Measurements from ENCODE around the gene TJAP1. TPM values are rescaled to one million over a fixed set of nuclear protein-coding genes. Genes with fewer than 3 reads are reported as not detected.

Gene TJAP1
- total RNA-seq (2014; rRNA removed; shearing (Covaris generic)): 7.8 and 12.4 TPM in 2 replicates

DNA sequence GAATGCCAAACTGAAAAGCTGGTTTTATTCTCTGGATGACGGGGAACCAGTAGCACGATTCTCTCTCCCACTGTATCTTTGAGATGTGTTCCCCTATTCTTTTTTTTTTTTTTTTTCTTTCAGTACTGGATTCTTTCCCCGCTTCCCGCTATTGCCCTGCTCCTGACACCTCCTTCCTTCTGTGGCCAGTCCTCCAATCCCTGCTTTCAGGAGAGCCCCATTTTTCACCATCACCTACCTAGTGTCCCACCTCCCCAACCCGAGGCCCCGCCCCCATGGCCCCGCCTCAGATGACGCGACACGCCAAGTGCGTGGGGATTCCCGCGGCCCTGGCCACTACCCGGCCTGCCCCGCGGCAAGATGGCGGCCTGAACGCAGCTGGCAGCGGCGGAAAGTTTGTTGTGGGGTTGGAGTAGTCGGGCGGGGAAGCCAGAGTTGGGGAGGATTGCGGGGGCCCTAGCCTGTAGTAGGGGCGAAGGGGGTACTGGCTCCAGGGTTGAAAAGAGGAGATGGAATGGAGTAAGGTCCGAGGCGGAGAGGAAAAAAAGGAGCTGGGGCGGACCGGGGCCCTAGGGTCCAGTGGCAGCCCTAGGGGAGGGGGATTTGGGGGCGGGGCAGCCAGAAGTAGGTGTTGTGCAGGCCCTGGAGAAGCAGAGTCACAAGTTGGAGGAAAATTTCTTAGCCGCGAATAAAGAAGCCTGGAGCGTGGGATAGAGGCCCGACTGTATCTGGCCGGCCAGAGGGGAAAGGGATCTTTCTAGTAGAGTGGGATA is at the start of gene TJAP1:
Gene TJAP1, plus strand, starts transcription at position 336 of the 773 bp plus-strand sequence. CDS start 21,432 bp downstream, outside the sequence.
- DNase-seq (ENCODE audit: low read depth): peak; percentile 84

GRCh38 chr6:43428112-43428570 is 49.2 kb upstream of the TJAP1 start:
- DNase-seq (ENCODE audit: low read depth): no peak

DNA sequence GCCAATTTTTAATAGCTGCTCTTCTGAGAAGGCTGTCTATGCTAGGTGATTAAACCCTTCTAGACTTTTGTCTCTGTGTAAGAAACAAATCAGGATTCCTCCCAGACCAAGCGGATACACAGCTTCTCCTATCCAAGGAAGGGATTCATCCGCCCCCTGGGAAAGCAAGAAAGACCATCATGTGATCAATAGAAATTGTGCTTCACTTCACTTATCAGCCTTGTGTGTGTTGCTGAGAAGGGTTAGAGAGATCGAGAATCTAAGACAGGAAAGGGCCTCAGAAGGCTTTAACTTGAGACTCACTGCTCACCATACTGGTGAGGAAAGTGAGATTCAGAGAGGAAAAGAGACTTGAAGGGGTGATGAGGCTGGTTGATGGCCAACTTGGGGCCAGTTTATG is 48.5 kb upstream of the TJAP1 start:
- DNase-seq (ENCODE audit: low read depth): peak; percentile 4

DNA sequence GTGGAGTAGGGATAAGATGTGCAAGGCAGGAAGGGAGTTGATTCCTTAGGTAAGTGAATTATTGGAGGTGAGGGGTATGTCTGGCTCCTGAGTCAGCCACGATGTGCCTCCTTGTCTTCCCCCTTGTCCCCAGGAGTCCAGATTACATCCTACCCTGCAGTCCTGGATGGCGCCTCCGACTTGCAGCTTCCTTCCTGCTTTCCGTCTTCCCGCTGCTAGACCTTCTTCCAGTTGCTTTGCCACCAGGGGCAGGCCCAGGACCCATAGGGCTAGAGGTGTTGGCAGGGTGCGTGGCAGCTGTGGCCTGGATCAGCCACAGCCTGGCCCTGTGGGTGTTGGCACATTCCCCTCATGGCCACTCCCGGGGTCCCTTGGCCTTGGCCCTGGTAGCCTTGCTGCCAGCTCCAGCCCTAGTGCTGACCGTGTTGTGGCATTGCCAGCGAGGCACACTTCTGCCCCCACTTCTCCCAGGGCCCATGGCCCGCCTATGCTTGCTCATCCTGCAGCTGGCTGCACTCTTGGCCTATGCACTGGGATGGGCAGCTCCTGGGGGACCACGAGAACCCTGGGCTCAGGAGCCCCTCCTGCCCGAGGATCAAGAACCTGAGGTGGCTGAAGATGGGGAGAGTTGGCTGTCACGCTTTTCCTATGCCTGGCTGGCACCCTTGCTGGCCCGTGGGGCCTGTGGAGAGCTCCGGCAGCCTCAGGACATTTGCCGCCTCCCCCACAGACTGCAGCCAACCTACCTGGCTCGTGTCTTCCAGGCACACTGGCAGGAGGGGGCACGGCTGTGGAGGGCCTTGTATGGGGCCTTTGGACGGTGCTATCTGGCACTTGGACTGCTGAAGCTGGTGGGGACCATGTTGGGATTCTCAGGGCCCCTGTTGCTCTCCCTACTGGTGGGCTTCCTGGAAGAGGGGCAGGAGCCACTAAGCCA is 45.1 kb upstream of the TJAP1 start:
- DNase-seq (ENCODE audit: low read depth): no peak

DNA sequence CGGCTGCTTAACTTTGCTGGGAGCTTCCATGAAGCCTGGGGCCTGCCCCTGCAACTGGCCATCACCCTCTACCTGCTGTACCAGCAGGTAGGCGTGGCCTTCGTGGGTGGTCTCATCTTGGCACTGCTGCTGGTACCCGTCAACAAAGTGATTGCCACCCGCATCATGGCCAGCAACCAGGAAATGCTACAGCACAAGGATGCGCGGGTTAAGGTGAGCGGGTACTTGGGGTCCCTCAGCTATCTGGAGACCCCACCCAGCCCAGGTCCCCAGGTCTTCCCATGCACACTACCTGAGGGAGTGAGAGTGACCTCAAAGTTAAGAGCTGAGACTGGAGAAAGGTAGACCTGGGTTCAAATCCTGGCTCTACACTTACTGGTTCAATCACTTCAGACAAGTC is 44.2 kb upstream of the TJAP1 start:
- no peak for DNase-seq (ENCODE audit: low read depth)

DNA sequence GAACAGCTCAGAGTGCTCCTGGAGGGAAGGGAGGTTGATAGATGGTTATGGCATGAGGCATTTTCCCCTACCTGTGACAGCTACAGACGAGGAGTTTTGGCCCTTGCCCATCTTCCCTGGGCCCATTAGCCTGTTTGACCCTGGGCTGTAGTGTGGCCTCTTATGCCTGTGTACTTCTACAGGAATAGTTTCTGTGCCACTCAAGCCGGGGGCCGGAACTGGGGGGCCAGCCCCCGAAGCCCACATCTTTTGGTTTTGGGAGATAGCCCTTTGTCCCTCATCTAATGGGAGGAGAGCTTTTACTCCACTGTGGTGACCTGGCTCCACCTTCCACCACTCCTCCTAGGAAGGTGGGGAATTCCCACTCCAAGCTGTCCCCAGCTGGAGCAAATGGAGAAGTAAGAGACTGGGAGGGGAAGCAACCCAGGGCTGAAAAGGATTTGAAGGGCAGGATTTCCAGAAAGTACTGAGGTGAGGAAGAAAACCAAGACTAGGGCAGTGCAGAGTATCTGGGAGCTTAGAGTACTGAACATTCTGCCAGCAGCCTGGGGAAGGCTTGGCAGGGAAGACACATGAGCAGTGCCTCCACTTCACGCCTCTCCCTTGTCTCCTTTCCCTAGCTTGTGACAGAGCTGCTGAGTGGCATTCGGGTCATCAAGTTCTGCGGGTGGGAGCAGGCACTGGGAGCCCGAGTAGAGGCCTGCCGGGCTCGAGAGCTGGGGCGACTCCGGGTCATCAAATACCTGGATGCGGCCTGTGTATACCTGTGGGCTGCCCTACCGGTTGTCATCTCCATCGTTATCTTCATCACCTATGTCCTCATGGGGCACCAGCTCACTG is 43.1 kb upstream of the TJAP1 start:
- DNase-seq (ENCODE audit: low read depth): no peak

GRCh38 chr6:43434943-43435342 is 42.4 kb upstream of the TJAP1 start:
- no peak for DNase-seq (ENCODE audit: low read depth)

DNA sequence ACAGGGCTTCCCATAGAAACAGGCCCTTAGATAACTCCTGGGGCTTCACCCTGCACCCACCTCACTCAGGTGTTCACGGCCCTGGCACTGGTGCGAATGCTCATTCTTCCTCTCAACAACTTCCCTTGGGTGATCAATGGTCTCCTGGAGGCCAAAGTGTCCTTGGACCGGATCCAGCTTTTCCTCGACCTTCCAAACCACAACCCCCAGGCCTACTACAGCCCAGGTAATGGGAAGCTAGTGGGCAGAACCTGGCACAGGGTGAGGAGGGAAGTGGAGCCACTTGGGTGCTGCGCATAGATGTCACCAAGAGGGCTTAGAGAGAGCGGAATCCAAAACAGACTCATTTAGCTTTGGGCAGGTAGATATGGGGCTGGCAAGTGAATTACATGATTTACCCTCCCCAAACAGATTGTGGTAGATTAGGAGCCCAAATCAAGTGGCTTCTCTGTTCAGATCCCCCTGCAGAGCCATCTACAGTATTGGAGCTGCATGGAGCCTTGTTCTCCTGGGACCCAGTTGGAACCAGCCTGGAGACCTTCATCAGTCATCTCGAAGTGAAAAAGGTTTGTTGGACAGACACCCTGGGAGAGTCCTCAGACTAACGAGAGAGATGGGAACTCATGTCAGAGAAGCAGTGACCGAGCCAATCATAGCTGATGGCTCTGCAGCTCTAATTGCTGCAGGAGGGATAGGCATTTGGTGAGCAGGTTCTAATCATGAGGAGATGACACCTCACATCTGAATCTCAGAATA is 41.5 kb upstream of the TJAP1 start:
- DNase-seq (ENCODE audit: low read depth): no peak

DNA sequence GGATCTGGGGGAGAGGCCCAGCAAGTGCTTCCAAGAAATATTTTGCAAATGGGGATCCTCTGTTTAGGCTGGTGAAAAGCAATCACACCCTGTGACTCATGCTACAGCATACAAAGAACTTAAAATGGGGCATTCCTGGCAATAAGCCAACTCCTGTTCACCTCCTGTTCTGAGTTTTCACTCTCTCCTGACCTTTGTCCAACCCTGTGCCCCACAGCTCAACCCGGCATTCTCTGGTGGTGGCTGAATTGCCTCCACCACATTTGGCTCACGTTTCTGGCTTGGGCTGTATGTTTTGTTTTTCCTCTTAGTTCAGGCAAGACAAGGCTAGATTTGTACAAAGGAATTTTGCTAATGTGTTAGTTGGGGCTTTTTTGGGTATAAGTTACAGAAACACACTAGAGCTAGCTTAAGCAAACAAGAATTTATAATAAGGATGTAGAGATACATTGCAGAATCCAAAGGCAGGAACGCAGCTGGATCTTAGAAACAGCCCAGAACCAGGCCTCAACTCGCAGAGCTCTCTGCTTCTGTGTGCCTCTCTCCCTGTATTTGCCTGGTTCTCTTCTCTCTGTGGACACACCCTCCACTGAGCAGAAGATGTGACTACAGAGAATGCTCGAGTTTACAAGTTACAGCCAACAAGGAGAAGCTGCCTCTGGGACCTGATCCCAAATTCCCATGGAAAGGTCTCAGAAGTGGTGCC is 40.6 kb upstream of the TJAP1 start:
- peak; percentile 77 for DNase-seq (ENCODE audit: low read depth)

GRCh38 chr6:43437700-43438099 is 39.7 kb upstream of the TJAP1 start:
- DNase-seq (ENCODE audit: low read depth): no peak

DNA sequence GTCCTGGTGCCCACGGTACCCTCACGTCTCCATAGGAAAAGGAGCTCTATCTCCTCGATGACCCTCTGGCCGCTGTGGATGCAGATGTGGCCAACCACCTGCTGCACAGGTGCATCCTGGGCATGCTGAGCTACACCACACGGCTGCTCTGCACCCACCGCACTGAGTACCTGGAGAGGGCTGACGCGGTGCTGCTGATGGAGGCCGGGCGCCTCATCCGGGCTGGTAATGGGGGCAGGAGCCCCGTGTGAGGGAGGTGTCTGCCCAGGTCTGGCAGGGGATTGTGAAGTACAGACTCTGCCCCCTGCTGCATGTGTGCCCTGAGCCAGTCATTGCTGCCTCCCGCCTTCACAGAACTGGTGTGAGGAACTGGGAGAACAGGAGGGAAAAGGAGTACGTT is 34.4 kb upstream of the TJAP1 start:
- no peak for DNase-seq (ENCODE audit: low read depth)

DNA sequence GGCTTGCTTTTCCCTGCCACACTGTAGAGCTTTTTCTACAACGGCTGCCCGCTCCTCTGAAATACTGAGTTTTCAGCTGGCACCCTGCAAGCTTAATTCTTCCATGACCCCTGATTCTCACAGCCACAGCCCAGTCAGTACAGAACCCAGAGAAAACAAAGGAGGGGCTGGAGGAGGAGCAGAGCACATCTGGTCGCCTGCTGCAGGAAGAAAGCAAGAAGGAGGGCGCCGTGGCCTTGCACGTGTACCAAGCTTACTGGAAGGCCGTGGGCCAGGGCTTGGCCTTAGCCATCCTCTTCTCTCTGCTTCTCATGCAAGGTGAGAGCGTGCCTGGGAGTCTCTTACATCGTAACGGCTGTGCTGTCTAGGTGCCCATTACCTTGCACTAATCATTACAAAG is 33.3 kb upstream of the TJAP1 start:
- no peak for DNase-seq (ENCODE audit: low read depth)

GRCh38 chr6:43444582-43444981 is 32.8 kb upstream of the TJAP1 start:
- no peak for DNase-seq (ENCODE audit: low read depth)

GRCh38 chr6:43445576-43445975 is 31.8 kb upstream of the TJAP1 start:
- no peak for DNase-seq (ENCODE audit: low read depth)

GRCh38 chr6:43447604-43448003 is 29.8 kb upstream of the TJAP1 start:
- DNase-seq (ENCODE audit: low read depth): no peak

GRCh38 chr6:43448916-43449315 is 28.5 kb upstream of the TJAP1 start:
- no peak for DNase-seq (ENCODE audit: low read depth)

GRCh38 chr6:43450699-43451131 is 26.7 kb upstream of the TJAP1 start:
- DNase-seq (ENCODE audit: low read depth): no peak

DNA sequence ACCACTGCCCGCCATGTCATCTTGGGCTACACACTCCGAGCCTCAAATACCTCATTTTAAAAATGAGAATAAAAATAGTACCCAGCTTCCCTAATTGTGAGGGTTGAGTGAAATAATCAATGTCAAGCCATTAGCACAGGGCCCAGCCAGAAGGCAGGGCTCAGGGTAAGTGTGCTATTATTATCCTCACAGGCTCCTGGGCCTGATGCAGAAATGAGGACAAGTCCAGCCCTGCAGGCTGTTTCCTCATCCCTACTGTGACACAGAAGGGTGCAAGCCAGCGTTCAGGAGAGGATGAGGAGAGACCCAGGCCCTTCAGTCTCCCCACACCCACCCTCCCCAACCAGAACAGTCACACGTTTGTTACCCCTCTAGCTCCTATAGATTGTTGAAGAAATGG is 26.0 kb upstream of the TJAP1 start:
- DNase-seq (ENCODE audit: low read depth): no peak

GRCh38 chr6:43451939-43452338 is 25.4 kb upstream of the TJAP1 start:
- DNase-seq (ENCODE audit: low read depth): no peak

GRCh38 chr6:43452896-43453295 is 24.5 kb upstream of the TJAP1 start:
- no peak for DNase-seq (ENCODE audit: low read depth)
